Measurements from ENCODE around the gene GRAMD2A. TPM values are rescaled to one million over a fixed set of nuclear protein-coding genes. Genes with fewer than 3 reads are reported as not detected.

GRAMD2A gene
- total RNA-seq, 2 experiments from 2014 or later, result not detected

Other genes with a start within 250 kb of the GRAMD2A start
- 10 to 100 TPM; 21.8 to 24.1 TPM for gene MYO9A, start 79.6 kb downstream of the GRAMD2A start, total RNA-seq
- gene SENP8, start 79.4 kb downstream of the GRAMD2A start, total RNA-seq, result 1 to 10 TPM; 1.2 to 1.3 TPM
- 1,000 to 10,000 TPM; 1,098 to 1,149 TPM for gene PKM, start 33.4 kb upstream of the GRAMD2A start, total RNA-seq
- 10 to 100 TPM; 62.9 to 69.2 TPM for gene PARP6, start 74.8 kb upstream of the GRAMD2A start, total RNA-seq
- gene CELF6, start 122.4 kb upstream of the GRAMD2A start, total RNA-seq, result 1 to 10 TPM; 1.0 to 1.2 TPM
- 10 to 100 TPM; 83.6 to 94.1 TPM for gene HEXA, start 178.2 kb upstream of the GRAMD2A start, total RNA-seq
- gene TMEM202, start 200.5 kb upstream of the GRAMD2A start, total RNA-seq, result not detected

Measured in activated CD4-positive, alpha-beta T cell treated with anti-CD3 and anti-CD28 coated beads, Interleukin-2, amount 10 ng/mL, durations not matched to agents 7 days and 5 days (primary cell).